Neural progenitor cell (in vitro differentiated cells): ENCODE data around the gene PHETA1.

ENCODE experiments used
- EZH2 ChIP-seq: fragments of 200-600 bp; sonication (generic); IDR thresholded peaks from 2 replicates; pipeline ENCODE4 v1.6.1; 2017; ENCODE audit warnings: antibody characterized with exemption, mild to moderate bottlenecking, moderate library complexity
- EZH2phosphoT487 ChIP-seq: fragments of 200-600 bp; sonication (generic); IDR thresholded peaks from 2 replicates; pipeline ENCODE4 v1.6.1; 2017; ENCODE audit warnings: antibody characterized with exemption
- TF ChIP-seq, protein P1 (sequence below): fragments of 200-600 bp; sonication (generic); IDR thresholded peaks from 2 replicates; pipeline ENCODE4 v1.5.1; 2017; ENCODE audit warnings: antibody characterized with exemption, mild to moderate bottlenecking

DNA sequence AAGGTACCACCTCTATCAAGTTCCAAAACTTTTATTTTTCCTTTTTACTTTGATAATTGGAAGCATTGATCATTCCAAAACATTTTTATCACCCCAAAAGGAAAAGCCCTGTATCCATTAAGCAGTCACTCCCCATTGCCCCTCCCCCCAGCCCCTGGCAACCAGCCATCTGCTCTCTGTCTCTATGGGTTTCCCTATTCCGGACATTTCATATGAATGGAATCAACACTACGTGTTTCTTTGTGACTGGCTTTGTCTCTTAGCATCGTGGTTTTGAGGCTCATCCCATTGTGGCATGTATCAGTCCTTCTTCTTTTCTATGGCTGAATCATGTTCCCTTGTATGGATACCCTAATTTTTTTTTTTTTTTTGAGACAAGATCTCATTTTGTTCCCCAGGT is 18.0 kb upstream of the PHETA1 start:
- TF ChIP-seq, protein P1, sequence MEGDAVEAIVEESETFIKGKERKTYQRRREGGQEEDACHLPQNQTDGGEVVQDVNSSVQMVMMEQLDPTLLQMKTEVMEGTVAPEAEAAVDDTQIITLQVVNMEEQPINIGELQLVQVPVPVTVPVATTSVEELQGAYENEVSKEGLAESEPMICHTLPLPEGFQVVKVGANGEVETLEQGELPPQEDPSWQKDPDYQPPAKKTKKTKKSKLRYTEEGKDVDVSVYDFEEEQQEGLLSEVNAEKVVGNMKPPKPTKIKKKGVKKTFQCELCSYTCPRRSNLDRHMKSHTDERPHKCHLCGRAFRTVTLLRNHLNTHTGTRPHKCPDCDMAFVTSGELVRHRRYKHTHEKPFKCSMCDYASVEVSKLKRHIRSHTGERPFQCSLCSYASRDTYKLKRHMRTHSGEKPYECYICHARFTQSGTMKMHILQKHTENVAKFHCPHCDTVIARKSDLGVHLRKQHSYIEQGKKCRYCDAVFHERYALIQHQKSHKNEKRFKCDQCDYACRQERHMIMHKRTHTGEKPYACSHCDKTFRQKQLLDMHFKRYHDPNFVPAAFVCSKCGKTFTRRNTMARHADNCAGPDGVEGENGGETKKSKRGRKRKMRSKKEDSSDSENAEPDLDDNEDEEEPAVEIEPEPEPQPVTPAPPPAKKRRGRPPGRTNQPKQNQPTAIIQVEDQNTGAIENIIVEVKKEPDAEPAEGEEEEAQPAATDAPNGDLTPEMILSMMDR, result no peak
- TF ChIP-seq EZH2 (no peak), EZH2phosphoT487 (no peak)
